Caco-2 (cell line): ENCODE data around the gene TTN. TPM values are rescaled to one million over a fixed set of nuclear protein-coding genes. Genes with fewer than 3 reads are reported as not detected.

Experiments used
- BruUV-seq: library from RNA; stranded (reverse); fragments of 400-500 nt; replicated peaks from 2 replicates; lab custom pipeline; 2021; lab: Mats Ljungman, UMichigan
- CTCF ChIA-PET: fragments of 300-600 bp; sonication (Branson Sonifier 250); formaldehyde crosslinking; loops from one replicate; lab custom pipeline; 2022; ENCODE audit warnings: antibody characterized with exemption; lab: Charles Lee
- POLR2A ChIA-PET: fragments of 300-600 bp; sonication (Branson Sonifier 250); formaldehyde crosslinking; loops from one replicate; lab custom pipeline; 2022; ENCODE audit warnings: antibody characterized with exemption; lab: Charles Lee
- DNase-seq, 2 experiments: peaks; one replicate each; pipeline versions ENCODE4 v3.0.0 to v3.0.0-alpha.2; 2020 to 2022
- H3K27me3 ChIP-seq: replicated peaks from 2 replicates; pipeline ENCODE4 v1.6.0; 2011; ENCODE audit warnings: low read length; ENCODE audit not compliant: control insufficient read depth, insufficient read depth
- H3K36me3 ChIP-seq: 2 replicates; pipeline ENCODE4 v1.5.1; 2011; ENCODE audit warnings: low read length; ENCODE audit not compliant: control insufficient read depth, insufficient read depth
- H3K4me1 ChIP-seq: fragments of 250-450 bp; sonication (Bioruptor Pico); 2 replicates; pipeline ENCODE4 v1.5.1; 2020; ENCODE audit warnings: mild to moderate bottlenecking
- H3K4me3 ChIP-seq: 2 replicates; pipeline ENCODE4 v1.5.1; 2011; ENCODE audit warnings: low read depth, mild to moderate bottlenecking, control low read depth, low read length
- H3K9me3 ChIP-seq: fragments of 250-450 bp; sonication (Bioruptor Pico); 2 replicates; pipeline ENCODE4 v1.5.1; 2020; ENCODE audit warnings: mild to moderate bottlenecking, moderate library complexity
- H3K27ac Mint-ChIP-seq: one replicate; pipeline ENCODE4 v1.8.0; 2022; ENCODE audit warnings: mixed read lengths; ENCODE audit not compliant: unreplicated experiment
- H3K27me3 Mint-ChIP-seq: one replicate; pipeline ENCODE4 v1.8.0; 2022; ENCODE audit warnings: mixed read lengths; ENCODE audit not compliant: insufficient read depth, unreplicated experiment
- H3K36me3 Mint-ChIP-seq: one replicate; pipeline ENCODE4 v1.8.0; 2022; ENCODE audit warnings: mild to moderate bottlenecking, mixed read lengths; ENCODE audit not compliant: insufficient read depth, unreplicated experiment
- H3K4me1 Mint-ChIP-seq: one replicate; pipeline ENCODE4 v1.8.0; 2022; ENCODE audit warnings: low read depth, mixed read lengths; ENCODE audit not compliant: unreplicated experiment
- H3K4me3 Mint-ChIP-seq: one replicate; pipeline ENCODE4 v1.8.0; 2022; ENCODE audit warnings: mild to moderate bottlenecking, moderate library complexity, mixed read lengths; ENCODE audit not compliant: unreplicated experiment
- H3K9me3 Mint-ChIP-seq: one replicate; pipeline ENCODE4 v1.8.0; 2022; ENCODE audit warnings: mixed read lengths; ENCODE audit not compliant: unreplicated experiment
- intact Hi-C: fragments of 100-400 bp; cut with micrococcal nuclease; formaldehyde crosslinking; loops from one replicate; pipeline ENCODE4 v1.10.0; 2022; ENCODE audit not compliant: unreplicated experiment
- total RNA-seq: library from RNA; stranded (reverse); gene quantifications from 2 replicates; pipeline ENCODE4 v1.2.3, GENCODE V29; 2022
- TF ChIP-seq, protein P1 (sequence below), 2 experiments: fragments of 200-600 bp in 1 of 2; IDR thresholded peaks; 1 replicate in 1 of 2; 2 replicates in 1 of 2; pipeline versions ENCODE4 v1.5.1 to v1.8.0; 2011 to 2022; ENCODE audit warnings: antibody characterized with exemption in 1 of 2, control low read depth in 1 of 2, inconsistent platforms in 1 of 2, low read depth in 1 of 2, low read length in 1 of 2, mild to moderate bottlenecking in 1 of 2, moderate library complexity in 1 of 2; ENCODE audit not compliant: insufficient read depth in 1 of 2, severe bottlenecking in 1 of 2, unreplicated experiment in 1 of 2

TTN gene
- total RNA-seq, 1 experiment from 2014 or later = 9.3 TPM

DNA sequence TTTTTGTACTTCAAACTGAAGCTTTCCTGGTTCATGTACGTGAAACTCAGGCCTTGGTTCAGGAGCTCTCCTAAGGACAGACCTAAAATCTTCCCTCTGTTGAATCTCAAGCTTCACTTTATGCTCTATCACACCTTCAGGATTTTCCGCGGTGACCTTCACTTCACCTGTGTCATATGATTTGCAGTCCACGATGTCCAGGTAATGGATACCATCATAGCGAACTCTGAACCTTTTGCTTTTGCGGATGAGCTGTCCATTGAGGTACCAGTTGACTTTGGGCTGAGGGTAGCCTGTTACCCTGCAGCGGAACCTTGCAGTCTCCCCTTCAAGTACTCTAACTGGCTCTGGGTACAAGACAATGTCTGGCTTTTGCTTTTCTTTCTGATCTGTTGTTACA, 31.2 kb downstream of the TTN start:
- CTCF ChIA-PET = interaction anchor here (1.5 kb wide), 1 partner anchor 14 kb away, joined by 4 read pairs; no protein-coding TSS in a partner anchor
- H3K36me3 Mint-ChIP-seq = no peaks in the 10 kb centered on the region
- no TSS peak for BruUV-seq
- Histone ChIP-seq H3K4me1 (no peaks in the 10 kb centered on the region), H3K4me3 (no peak overlapping the region), H3K27me3 (no peaks in the 10 kb centered on the region), H3K9me3 (no peaks in the 10 kb centered on the region), H3K36me3 (no peaks in the 10 kb centered on the region)
- H3K27ac Mint-ChIP-seq = no peak overlapping the region
- H3K9me3 Mint-ChIP-seq = peaks cover 9% of the 10 kb centered on the region
- no peaks in the 10 kb centered on the region for H3K4me1 Mint-ChIP-seq
- no peak for DNase-seq
- TF ChIP-seq, protein P1, sequence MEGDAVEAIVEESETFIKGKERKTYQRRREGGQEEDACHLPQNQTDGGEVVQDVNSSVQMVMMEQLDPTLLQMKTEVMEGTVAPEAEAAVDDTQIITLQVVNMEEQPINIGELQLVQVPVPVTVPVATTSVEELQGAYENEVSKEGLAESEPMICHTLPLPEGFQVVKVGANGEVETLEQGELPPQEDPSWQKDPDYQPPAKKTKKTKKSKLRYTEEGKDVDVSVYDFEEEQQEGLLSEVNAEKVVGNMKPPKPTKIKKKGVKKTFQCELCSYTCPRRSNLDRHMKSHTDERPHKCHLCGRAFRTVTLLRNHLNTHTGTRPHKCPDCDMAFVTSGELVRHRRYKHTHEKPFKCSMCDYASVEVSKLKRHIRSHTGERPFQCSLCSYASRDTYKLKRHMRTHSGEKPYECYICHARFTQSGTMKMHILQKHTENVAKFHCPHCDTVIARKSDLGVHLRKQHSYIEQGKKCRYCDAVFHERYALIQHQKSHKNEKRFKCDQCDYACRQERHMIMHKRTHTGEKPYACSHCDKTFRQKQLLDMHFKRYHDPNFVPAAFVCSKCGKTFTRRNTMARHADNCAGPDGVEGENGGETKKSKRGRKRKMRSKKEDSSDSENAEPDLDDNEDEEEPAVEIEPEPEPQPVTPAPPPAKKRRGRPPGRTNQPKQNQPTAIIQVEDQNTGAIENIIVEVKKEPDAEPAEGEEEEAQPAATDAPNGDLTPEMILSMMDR (IDR thresholded peaks at IDR 0.05; ENCODE audit: insufficient read depth in 1 of 2, low read depth in 1 of 2, low read length in 1 of 2, severe bottlenecking in 1 of 2, unreplicated experiment in 1 of 2) = no peak
- intact Hi-C loops = no loop called here
- H3K27me3 Mint-ChIP-seq = no peaks in the 10 kb centered on the region
- POLR2A ChIA-PET = no interaction called here
- no peak overlapping the region for H3K4me3 Mint-ChIP-seq

DNA sequence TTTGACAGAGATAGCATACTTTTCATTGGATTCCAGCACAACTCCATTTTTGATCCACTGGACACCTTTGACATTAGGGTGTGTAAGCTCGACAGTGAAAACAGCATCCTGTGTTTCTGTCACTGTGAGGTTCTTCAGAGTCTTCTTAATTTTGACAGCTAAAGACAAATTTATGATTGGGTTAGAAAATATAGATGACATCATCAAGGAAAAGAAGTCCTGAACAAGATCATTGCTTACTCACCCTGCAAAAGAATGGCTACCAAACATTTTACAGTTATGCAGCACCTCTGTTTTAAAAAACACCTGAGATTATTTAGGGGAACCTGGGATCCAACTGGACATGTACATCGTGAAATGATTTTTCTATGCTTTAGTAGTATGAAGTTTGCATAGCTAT, 36.7 kb downstream of the TTN start:
- no TSS peak for BruUV-seq
- no peak for DNase-seq
- H3K27me3 ChIP-seq = no peaks in the 10 kb centered on the region
- no peaks in the 10 kb centered on the region for H3K4me1 ChIP-seq
- Mint-ChIP-seq H3K36me3 (no peaks in the 10 kb centered on the region), H3K4me1 (no peaks in the 10 kb centered on the region), H3K4me3 (no peak overlapping the region), H3K27me3 (no peaks in the 10 kb centered on the region), H3K27ac (no peak overlapping the region), H3K9me3 (peaks cover 2% of the 10 kb centered on the region)
- TF ChIP-seq, protein P1 (IDR thresholded peaks at IDR 0.05; ENCODE audit: insufficient read depth in 1 of 2, low read depth in 1 of 2, low read length in 1 of 2, severe bottlenecking in 1 of 2, unreplicated experiment in 1 of 2) = no peak
- H3K36me3 ChIP-seq = no peaks in the 10 kb centered on the region
- no peaks in the 10 kb centered on the region for H3K9me3 ChIP-seq
- CTCF ChIA-PET = no interaction called here
- no peak overlapping the region for H3K4me3 ChIP-seq
- intact Hi-C loops = no loop called here
- POLR2A ChIA-PET = no interaction called here

DNA sequence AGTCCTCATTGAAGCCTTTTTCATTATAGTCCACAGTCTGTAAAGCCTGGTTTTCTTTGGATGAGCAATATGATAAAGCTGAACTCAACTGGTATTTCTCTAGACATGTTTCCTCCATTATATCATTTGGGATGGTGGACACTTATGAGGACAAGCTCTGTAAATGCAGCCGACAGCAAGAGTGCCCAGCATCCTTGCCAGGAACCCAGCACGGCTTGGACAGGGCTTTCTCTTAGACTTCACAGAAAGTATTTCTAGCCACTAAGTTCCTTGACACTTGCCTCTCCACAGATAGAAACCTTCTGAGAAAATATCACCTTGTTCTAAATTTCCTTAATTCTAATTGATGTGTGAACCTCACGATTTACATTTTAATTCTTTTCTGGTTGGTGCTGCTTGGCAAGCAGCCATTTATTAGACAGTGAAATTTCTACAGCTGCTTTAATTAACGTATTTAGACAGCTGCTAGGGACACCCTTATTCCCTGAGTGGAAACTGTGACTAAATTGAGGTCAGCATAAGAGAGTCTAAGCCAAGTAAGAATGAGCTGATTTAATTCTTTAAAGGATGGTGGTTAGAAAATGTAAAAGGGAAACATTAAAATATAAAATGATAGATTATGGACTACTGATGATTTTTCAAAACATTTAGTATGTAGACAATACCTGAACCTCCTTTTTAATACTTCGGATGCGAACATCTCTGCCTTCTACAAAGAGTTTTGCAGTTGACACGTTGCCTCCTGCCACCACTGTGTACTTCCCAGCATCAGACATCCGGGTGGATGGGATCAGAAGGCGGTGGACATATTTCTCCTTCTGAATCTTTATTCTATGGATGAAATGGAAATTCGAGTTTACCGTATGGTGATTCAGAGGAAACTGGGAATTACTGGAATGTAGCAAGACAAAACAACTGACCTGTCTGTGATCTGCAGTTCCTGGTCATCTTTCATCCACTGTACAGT, 39.8 kb downstream of the TTN start:
- Histone ChIP-seq H3K4me3 (no peak overlapping the region), H3K27me3 (no peaks in the 10 kb centered on the region), H3K4me1 (no peaks in the 10 kb centered on the region), H3K36me3 (no peaks in the 10 kb centered on the region), H3K9me3 (no peaks in the 10 kb centered on the region)
- Mint-ChIP-seq H3K27me3 (no peaks in the 10 kb centered on the region), H3K9me3 (no peaks in the 10 kb centered on the region), H3K4me1 (no peaks in the 10 kb centered on the region), H3K27ac (no peak overlapping the region), H3K36me3 (no peaks in the 10 kb centered on the region), H3K4me3 (no peak overlapping the region)
- POLR2A ChIA-PET = no interaction called here
- DNase-seq = no peak
- CTCF ChIA-PET = no interaction called here
- TF ChIP-seq, protein P1 (IDR thresholded peaks at IDR 0.05; ENCODE audit: insufficient read depth in 1 of 2, low read depth in 1 of 2, low read length in 1 of 2, severe bottlenecking in 1 of 2, unreplicated experiment in 1 of 2) = no peak
- BruUV-seq = no TSS peak
- intact Hi-C loops = loop anchor here (10.0 kb wide), 1 partner anchor 357 kb away; no protein-coding TSS in a partner anchor
